Astrocyte (in vitro differentiated cells and primary cell): ENCODE data around the gene RAPGEF4. TPM values are rescaled to one million over a fixed set of nuclear protein-coding genes. Genes with fewer than 3 reads are reported as not detected.

Experiments used
- DNase-seq: peaks from one replicate; pipeline ENCODE4 v3.0.0-alpha.2; 2010; ENCODE audit warnings: low read depth
- FAIRE-seq: peaks from 2 replicates; lab custom pipeline; 2011; peaks lifted over from hg19 to GRCh38; lab: Jason Lieb, UNC
- H2AFZ ChIP-seq: 2 replicates; pipeline ENCODE4 v1.6.0; 2012; ENCODE audit warnings: low read depth, low read length, inconsistent platforms
- H3K27ac ChIP-seq: 2 replicates; pipeline ENCODE4 v1.5.1; 2011; ENCODE audit warnings: low read depth, low read length, inconsistent platforms
- H3K27me3 ChIP-seq: 2 replicates; pipeline ENCODE4 v1.6.0; 2011; ENCODE audit warnings: low read length, inconsistent platforms; ENCODE audit not compliant: insufficient read depth
- H3K36me3 ChIP-seq: 2 replicates; pipeline ENCODE4 v1.5.1; 2011; ENCODE audit warnings: low read length, inconsistent platforms; ENCODE audit not compliant: insufficient read depth
- H3K4me1 ChIP-seq: 2 replicates; pipeline ENCODE4 v1.5.1; 2011; ENCODE audit warnings: low read length, inconsistent platforms; ENCODE audit not compliant: insufficient read depth
- H3K4me2 ChIP-seq: 2 replicates; pipeline ENCODE4 v1.6.0; 2012; ENCODE audit warnings: low read length, inconsistent platforms
- H3K4me3 ChIP-seq: 2 replicates; pipeline ENCODE4 v1.5.1; 2011; ENCODE audit warnings: low read depth, mild to moderate bottlenecking, low read length, inconsistent platforms; ENCODE audit not compliant: insufficient read depth
- H3K79me2 ChIP-seq: 2 replicates; pipeline ENCODE4 v1.6.0; 2012; ENCODE audit warnings: mild to moderate bottlenecking, low read length, inconsistent platforms; ENCODE audit not compliant: insufficient read depth
- H3K9ac ChIP-seq: 2 replicates; pipeline ENCODE4 v1.6.0; 2012; ENCODE audit warnings: mild to moderate bottlenecking, low read length, inconsistent platforms
- H3K9me3 ChIP-seq: 2 replicates; pipeline ENCODE4 v1.5.1; 2012; ENCODE audit warnings: low read depth, mild to moderate bottlenecking, low read length, inconsistent platforms; ENCODE audit not compliant: insufficient read depth
- H4K20me1 ChIP-seq: 2 replicates; pipeline ENCODE4 v1.6.0; 2012; ENCODE audit warnings: low read length, inconsistent platforms; ENCODE audit not compliant: insufficient read depth
- H3K27ac Mint-ChIP-seq: one replicate; pipeline ENCODE4 v1.8.0; 2021; ENCODE audit warnings: mild to moderate bottlenecking, mixed read lengths; ENCODE audit not compliant: unreplicated experiment
- H3K27me3 Mint-ChIP-seq: one replicate; pipeline ENCODE4 v1.8.0; 2021; ENCODE audit warnings: low read depth, mixed read lengths; ENCODE audit not compliant: unreplicated experiment
- H3K36me3 Mint-ChIP-seq: one replicate; pipeline ENCODE4 v1.8.0; 2021; ENCODE audit warnings: low read depth, mixed read lengths; ENCODE audit not compliant: unreplicated experiment
- H3K4me1 Mint-ChIP-seq: one replicate; pipeline ENCODE4 v1.8.0; 2021; ENCODE audit warnings: low read depth, mixed read lengths; ENCODE audit not compliant: unreplicated experiment
- H3K4me3 Mint-ChIP-seq: one replicate; pipeline ENCODE4 v1.8.0; 2021; ENCODE audit warnings: mild to moderate bottlenecking, moderate library complexity, mixed read lengths; ENCODE audit not compliant: unreplicated experiment
- H3K9me3 Mint-ChIP-seq: one replicate; pipeline ENCODE4 v1.8.0; 2021; ENCODE audit warnings: mild to moderate bottlenecking, mixed read lengths; ENCODE audit not compliant: unreplicated experiment
- CTCF ChIP-seq: IDR thresholded peaks from 2 replicates; pipeline ENCODE4 v1.5.1; 2011; ENCODE audit warnings: low read depth, mild to moderate bottlenecking, inconsistent platforms, low read length, moderate library complexity; ENCODE audit not compliant: insufficient read depth
- EZH2 ChIP-seq: IDR thresholded peaks from 2 replicates; pipeline ENCODE4 v1.6.1; 2012; ENCODE audit warnings: mild to moderate bottlenecking, low read length, inconsistent platforms; ENCODE audit not compliant: insufficient read depth
- total RNA-seq: library from RNA; stranded (reverse); gene quantifications from 2 replicates; pipeline ENCODE4 v1.2.1, GENCODE V29; 2021

The RAPGEF4 gene
- total RNA-seq, 1 donor from 2014 or later: 1.1 TPM

GRCh38 chr2:172974762-172975161, 239.1 kb downstream of the RAPGEF4 start:
- TF ChIP-seq EZH2 (no peak), CTCF (no peak)
- H3K4me1 ChIP-seq: no peaks in the 10 kb centered on the region
- no peak overlapping the region for H3K9ac ChIP-seq
- no peak for FAIRE-seq
- H4K20me1 ChIP-seq: no peaks in the 10 kb centered on the region
- H3K27me3 ChIP-seq: peaks cover 8% of the 10 kb centered on the region
- Mint-ChIP-seq H3K27ac (no peak overlapping the region), H3K36me3 (no peaks in the 10 kb centered on the region), H3K27me3 (peaks cover 5% of the 10 kb centered on the region), H3K4me3 (no peak overlapping the region), H3K9me3 (no peaks in the 10 kb centered on the region), H3K4me1 (peaks cover 9% of the 10 kb centered on the region)
- H2AFZ ChIP-seq: no peak overlapping the region
- H3K4me2 ChIP-seq: no peak overlapping the region
- H3K36me3 ChIP-seq: no peaks in the 10 kb centered on the region
- no peaks in the 10 kb centered on the region for H3K79me2 ChIP-seq
- no peak overlapping the region for H3K4me3 ChIP-seq
- no peak overlapping the region for H3K27ac ChIP-seq
- no peak for DNase-seq
- no peaks in the 10 kb centered on the region for H3K9me3 ChIP-seq

- H3K36me3 ChIP-seq: no peaks in the 10 kb centered on the region
- H3K9me3 ChIP-seq: no peaks in the 10 kb centered on the region
- DNase-seq (no peak), FAIRE-seq (no peak)
- H3K27ac ChIP-seq: no peak overlapping the region
- peaks cover 9% of the 10 kb centered on the region for H3K4me1 Mint-ChIP-seq
- no peaks in the 10 kb centered on the region for H4K20me1 ChIP-seq
- no peak overlapping the region for H2AFZ ChIP-seq
- no peak overlapping the region for H3K4me3 ChIP-seq
- H3K4me2 ChIP-seq: no peak overlapping the region
- H3K27ac Mint-ChIP-seq: no peak overlapping the region
- H3K27me3 ChIP-seq: peaks cover 10% of the 10 kb centered on the region
- no peaks in the 10 kb centered on the region for H3K79me2 ChIP-seq
- peaks cover 3% of the 10 kb centered on the region for H3K9me3 Mint-ChIP-seq
- peaks cover 8% of the 10 kb centered on the region for H3K27me3 Mint-ChIP-seq
- no peak overlapping the region for H3K4me3 Mint-ChIP-seq
- no peak overlapping the region for H3K9ac ChIP-seq
- TF ChIP-seq CTCF (no peak), EZH2 (no peak)
- no peaks in the 10 kb centered on the region for H3K36me3 Mint-ChIP-seq
- no peaks in the 10 kb centered on the region for H3K4me1 ChIP-seq
Measured at GRCh38 chr2:172976116-172976515, 240.5 kb downstream of the RAPGEF4 start.

- Histone ChIP-seq H2AFZ (no peak overlapping the region), H3K79me2 (no peaks in the 10 kb centered on the region), H3K4me2 (no peak overlapping the region), H3K4me1 (no peaks in the 10 kb centered on the region), H3K36me3 (no peaks in the 10 kb centered on the region), H3K27ac (no peak overlapping the region), H3K4me3 (no peak overlapping the region), H3K9me3 (no peaks in the 10 kb centered on the region), H3K9ac (no peak overlapping the region), H3K27me3 (peaks cover 10% of the 10 kb centered on the region), H4K20me1 (no peaks in the 10 kb centered on the region)
- FAIRE-seq (no peak), DNase-seq (no peak)
- Mint-ChIP-seq H3K4me1 (peaks cover 9% of the 10 kb centered on the region), H3K36me3 (no peaks in the 10 kb centered on the region), H3K9me3 (peaks cover 3% of the 10 kb centered on the region), H3K4me3 (no peak overlapping the region), H3K27ac (no peak overlapping the region), H3K27me3 (peaks cover 8% of the 10 kb centered on the region)
- TF ChIP-seq EZH2 (no peak), CTCF (no peak)
Measured at GRCh38 chr2:172976816-172977215, 241.2 kb downstream of the RAPGEF4 start.
